Activated CD4-positive, alpha-beta memory T cell treated with anti-CD3 and anti-CD28 coated beads for 36 hours (primary cell): ENCODE measurements around the gene RERE. TPM values are rescaled to one million over a fixed set of nuclear protein-coding genes. Genes with fewer than 3 reads are reported as not detected.

Experiments
- CTCF ChIA-PET: fragments of 350-600 bp; sonication (Branson Sonifier 250); formaldehyde crosslinking; loops from one replicate; lab custom pipeline; 2021; ENCODE audit warnings: antibody characterized with exemption, inconsistent platforms; lab: Charles Lee
- POLR2A ChIA-PET: fragments of 350-600 bp; sonication (Branson Sonifier 250); formaldehyde crosslinking; loops from one replicate; lab custom pipeline; 2021; ENCODE audit warnings: antibody characterized with exemption; lab: Charles Lee
- DNase-seq: peaks from one replicate; pipeline ENCODE4 v3.0.0-alpha.2; 2020
- H3K27ac Mint-ChIP-seq: one replicate; pipeline ENCODE4 v1.8.0; 2021; ENCODE audit warnings: mixed read lengths
- H3K27me3 Mint-ChIP-seq: one replicate; pipeline ENCODE4 v1.8.0; 2021; ENCODE audit warnings: mixed read lengths
- H3K36me3 Mint-ChIP-seq: one replicate; pipeline ENCODE4 v1.8.0; 2021; ENCODE audit warnings: mixed read lengths
- H3K4me1 Mint-ChIP-seq: one replicate; pipeline ENCODE4 v1.8.0; 2021; ENCODE audit warnings: low read depth, mixed read lengths
- H3K4me3 Mint-ChIP-seq: one replicate; pipeline ENCODE4 v1.8.0; 2021; ENCODE audit warnings: mild to moderate bottlenecking, mixed read lengths
- H3K9me3 Mint-ChIP-seq: one replicate; pipeline ENCODE4 v1.8.0; 2021; ENCODE audit warnings: mixed read lengths
- intact Hi-C: fragments of 100-400 bp; cut with micrococcal nuclease; formaldehyde crosslinking; loops from one replicate; pipeline ENCODE4 v1.15.1; 2023
- total RNA-seq, 2 experiments: library from RNA; stranded (reverse); gene quantifications; one replicate each; pipeline ENCODE4 v1.2.3, GENCODE V29; 2021

Gene RERE
- total RNA-seq, 2 experiments from 2014 or later = 45.0 to 50.5 TPM

GRCh38 chr1:8746554-8746953 is 70.9 kb downstream of the RERE start:
- POLR2A ChIA-PET = no interaction called here
- intact Hi-C loops = no loop called here
- CTCF ChIA-PET = interaction anchor here (2.0 kb wide), 1 partner anchor 103 kb away, joined by 13 read pairs; no protein-coding TSS in a partner anchor
- peaks cover 4% of the 10 kb centered on the region for H3K4me1 Mint-ChIP-seq
- H3K27me3 Mint-ChIP-seq = no peaks in the 10 kb centered on the region
- H3K4me3 Mint-ChIP-seq = no peak overlapping the region
- no peaks in the 10 kb centered on the region for H3K9me3 Mint-ChIP-seq
- H3K36me3 Mint-ChIP-seq = no peaks in the 10 kb centered on the region
- DNase-seq = no peak
- H3K27ac Mint-ChIP-seq = no peak overlapping the region

DNA sequence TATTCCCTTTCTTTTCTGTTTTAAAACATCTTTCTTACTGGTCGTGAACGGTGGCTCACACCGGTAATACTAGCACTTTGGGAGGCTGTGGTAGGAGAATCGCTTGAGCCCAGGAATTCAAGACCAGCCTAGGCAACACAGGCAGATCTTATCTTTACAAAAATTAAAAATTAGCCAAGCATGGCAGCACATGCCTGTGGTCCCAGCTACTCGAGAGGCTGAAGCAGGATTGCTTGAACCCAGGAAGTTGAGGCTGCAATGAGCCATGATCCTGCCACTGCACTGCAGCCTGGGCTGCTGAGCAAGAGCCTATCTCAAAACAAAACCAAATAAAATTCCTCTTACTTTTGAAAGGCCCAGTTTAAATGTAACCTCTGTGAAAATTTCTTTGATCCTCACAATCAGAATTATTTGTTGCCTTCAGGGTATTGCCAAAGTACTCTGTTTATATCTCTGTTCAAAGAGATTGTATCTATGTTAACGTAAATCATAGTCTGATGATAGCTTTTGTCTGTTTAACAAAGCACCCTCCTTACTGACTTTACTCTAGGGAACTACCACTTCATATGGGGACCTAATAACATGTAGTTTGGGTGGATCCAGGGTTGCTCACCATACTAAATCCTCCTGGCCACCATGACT is 71.6 kb downstream of the RERE start:
- Mint-ChIP-seq H3K4me3 (no peak overlapping the region), H3K36me3 (peaks cover 3% of the 10 kb centered on the region), H3K27ac (no peak overlapping the region), H3K9me3 (no peaks in the 10 kb centered on the region), H3K4me1 (peaks cover 8% of the 10 kb centered on the region), H3K27me3 (no peaks in the 10 kb centered on the region)
- CTCF ChIA-PET = interaction anchor here (3.1 kb wide), 1 partner anchor 19 kb away, joined by 8 read pairs; no protein-coding TSS in a partner anchor
- intact Hi-C loops = no loop called here
- POLR2A ChIA-PET = no interaction called here
- DNase-seq = no peak

DNA sequence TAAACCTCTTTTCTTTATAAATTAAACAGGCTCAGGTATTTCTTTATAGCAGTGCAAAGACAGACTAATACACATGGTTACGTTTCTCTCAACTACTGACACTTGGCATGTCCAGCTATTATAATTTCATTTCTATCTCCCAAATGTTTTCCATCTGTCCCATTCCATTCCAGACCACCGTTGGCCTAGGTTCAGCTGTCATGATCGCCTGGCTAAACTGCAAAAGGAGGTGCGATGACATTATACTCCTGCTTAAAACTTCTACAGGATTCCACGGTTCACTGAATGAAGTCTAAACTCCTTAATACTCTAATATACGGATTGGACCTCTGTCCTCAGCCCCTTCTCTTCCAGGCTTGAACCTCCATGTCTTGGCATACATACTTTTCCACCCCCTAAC is 72.1 kb downstream of the RERE start:
- CTCF ChIA-PET = interaction anchor here (3.1 kb wide), 1 partner anchor 19 kb away, joined by 8 read pairs; no protein-coding TSS in a partner anchor
- intact Hi-C loops = no loop called here
- peaks cover 3% of the 10 kb centered on the region for H3K36me3 Mint-ChIP-seq
- no peaks in the 10 kb centered on the region for H3K9me3 Mint-ChIP-seq
- peaks cover 8% of the 10 kb centered on the region for H3K4me1 Mint-ChIP-seq
- no peak overlapping the region for H3K27ac Mint-ChIP-seq
- DNase-seq = no peak
- POLR2A ChIA-PET = no interaction called here
- no peaks in the 10 kb centered on the region for H3K27me3 Mint-ChIP-seq
- no peak overlapping the region for H3K4me3 Mint-ChIP-seq

DNA sequence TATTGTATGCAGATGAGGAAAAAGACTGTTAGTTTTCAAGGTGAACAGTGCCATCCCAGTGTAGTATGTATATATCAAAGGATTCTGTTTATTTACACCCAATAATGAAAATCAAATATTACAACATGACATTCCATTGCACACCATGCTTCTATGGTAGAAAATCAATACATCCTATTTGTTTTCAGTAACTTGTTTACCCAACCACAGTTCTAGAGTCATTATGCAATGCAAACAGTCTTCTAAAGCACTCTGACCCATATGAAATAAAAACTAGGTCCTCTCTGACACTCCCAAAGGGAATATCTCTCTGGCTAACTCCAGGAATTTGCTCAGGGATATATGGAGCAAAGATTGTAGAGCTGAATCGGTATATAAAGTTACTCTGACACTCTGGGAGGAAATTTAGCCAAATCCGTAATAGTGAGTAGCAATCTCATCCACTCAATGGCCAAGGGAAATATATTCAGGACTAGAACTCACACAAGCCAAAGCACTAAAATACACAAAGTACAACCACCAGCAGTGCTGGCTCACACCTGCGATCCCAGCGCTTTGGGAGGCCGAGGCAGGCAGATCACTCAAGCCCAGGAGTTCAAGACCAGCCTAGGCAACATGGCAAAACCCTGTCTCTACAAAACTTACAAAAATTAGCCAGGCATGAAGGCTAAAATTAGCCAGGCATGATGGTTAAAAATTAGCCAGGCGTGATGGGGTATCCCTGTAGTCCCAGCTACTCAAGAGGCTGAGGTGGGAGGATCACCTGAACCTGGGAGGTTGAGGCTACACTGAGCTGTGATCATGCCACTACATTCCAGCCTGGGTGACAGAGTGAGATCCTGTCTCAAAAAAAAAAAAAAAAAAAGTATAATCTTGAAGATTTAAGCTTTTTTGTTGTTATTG is 75.2 kb downstream of the RERE start:
- Mint-ChIP-seq H3K4me1 (peaks cover 8% of the 10 kb centered on the region), H3K4me3 (no peak overlapping the region), H3K27ac (no peak overlapping the region), H3K36me3 (peaks cover 12% of the 10 kb centered on the region), H3K27me3 (no peaks in the 10 kb centered on the region), H3K9me3 (peaks cover 10% of the 10 kb centered on the region)
- intact Hi-C loops = no loop called here
- CTCF ChIA-PET = interaction anchor here (0.7 to 4.0 kb wide), 2 partner anchors 107 to 111 kb away, joined by 3 to 19 read pairs; no protein-coding TSS in a partner anchor
- DNase-seq = no peak
- POLR2A ChIA-PET = interaction anchor here (0.6 kb wide), 1 partner anchor 428 kb away, joined by 3 read pairs; no protein-coding TSS in a partner anchor

DNA sequence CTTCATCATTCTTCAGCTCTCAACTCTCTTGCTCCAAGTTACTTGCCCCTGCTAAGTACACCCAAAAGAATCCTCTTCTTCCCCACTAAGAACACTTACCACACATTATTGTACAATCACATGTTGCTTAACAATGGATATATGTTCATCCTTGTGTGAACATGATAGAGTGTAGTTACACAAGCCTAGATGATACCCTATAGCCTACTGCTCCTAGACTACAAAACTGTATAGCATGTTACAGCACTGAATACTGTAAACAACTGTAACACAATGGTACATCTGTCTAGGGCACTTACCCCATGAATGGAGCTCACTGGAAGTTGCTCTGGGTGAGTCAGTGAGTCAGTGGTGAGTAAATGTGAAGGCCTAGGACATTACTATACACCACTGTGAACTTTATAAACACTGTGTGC is 77.4 kb downstream of the RERE start:
- CTCF ChIA-PET = interaction anchor here (0.6 to 4.0 kb wide), 5 partner anchors 14 to 708 kb away, joined by 3 to 19 read pairs (median 3); no protein-coding TSS in a partner anchor
- Mint-ChIP-seq H3K9me3 (peaks cover 10% of the 10 kb centered on the region), H3K4me3 (no peak overlapping the region), H3K4me1 (peaks cover 4% of the 10 kb centered on the region), H3K36me3 (peaks cover 12% of the 10 kb centered on the region), H3K27ac (no peak overlapping the region), H3K27me3 (no peaks in the 10 kb centered on the region)
- POLR2A ChIA-PET = no interaction called here
- intact Hi-C loops = no loop called here
- no peak for DNase-seq

GRCh38 chr1:8739377-8739776 is 78.1 kb downstream of the RERE start:
- ChIA-PET POLR2A (no interaction called here), CTCF (interaction anchor here (0.5 to 4.0 kb wide), 3 partner anchors 66 to 178 kb away, joined by 3 to 19 read pairs (median 3); no protein-coding TSS in a partner anchor)
- no peak overlapping the region for H3K27ac Mint-ChIP-seq
- intact Hi-C loops = no loop called here
- DNase-seq = no peak
- H3K4me3 Mint-ChIP-seq = no peak overlapping the region
- peaks cover 12% of the 10 kb centered on the region for H3K36me3 Mint-ChIP-seq
- H3K4me1 Mint-ChIP-seq = peaks cover 4% of the 10 kb centered on the region
- H3K9me3 Mint-ChIP-seq = peaks cover 10% of the 10 kb centered on the region
- H3K27me3 Mint-ChIP-seq = no peaks in the 10 kb centered on the region

GRCh38 chr1:8736927-8737326 is 80.5 kb downstream of the RERE start:
- POLR2A ChIA-PET = no interaction called here
- H3K9me3 Mint-ChIP-seq = peaks cover 14% of the 10 kb centered on the region

DNA sequence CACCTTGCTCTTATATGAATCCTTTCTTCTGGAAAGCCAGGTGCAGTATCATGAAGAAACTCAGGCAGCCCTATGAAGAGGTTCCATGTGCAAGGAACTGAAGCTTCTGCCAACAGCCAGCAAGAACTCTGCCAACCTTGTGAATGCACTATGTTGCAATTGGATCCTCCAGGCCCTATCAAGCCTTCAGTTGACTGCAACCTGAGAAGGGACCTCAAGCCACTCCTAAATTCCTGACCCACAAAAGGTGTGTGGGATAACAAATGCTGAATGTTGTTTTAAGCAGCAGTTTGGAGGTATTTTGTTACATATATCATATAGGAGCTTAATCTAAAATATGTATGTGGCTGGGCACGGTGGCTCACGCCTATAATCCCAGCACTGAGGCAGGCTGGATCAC is 84.0 kb downstream of the RERE start:
- Mint-ChIP-seq H3K27me3 (no peaks in the 10 kb centered on the region), H3K27ac (no peak overlapping the region), H3K36me3 (peaks cover 5% of the 10 kb centered on the region), H3K4me1 (peaks cover under 1% of the 10 kb centered on the region), H3K9me3 (peaks cover 11% of the 10 kb centered on the region), H3K4me3 (no peak overlapping the region)
- CTCF ChIA-PET = interaction anchor here (1.1 to 1.2 kb wide), 2 partner anchors 116 to 172 kb away, joined by 3 read pairs; no protein-coding TSS in a partner anchor
- intact Hi-C loops = no loop called here
- POLR2A ChIA-PET = no interaction called here
- DNase-seq = no peak

More at GRCh38 chr1:8736927-8737326, 80.5 kb downstream of the RERE start:
- H3K4me3 Mint-ChIP-seq = no peak overlapping the region
- no peaks in the 10 kb centered on the region for H3K27me3 Mint-ChIP-seq
- H3K4me1 Mint-ChIP-seq = peaks cover 4% of the 10 kb centered on the region
- intact Hi-C loops = no loop called here
- H3K36me3 Mint-ChIP-seq = peaks cover 17% of the 10 kb centered on the region
- H3K27ac Mint-ChIP-seq = no peak overlapping the region
- DNase-seq = no peak
- CTCF ChIA-PET = interaction anchor here (1.2 to 1.6 kb wide), 2 partner anchors 9 to 112 kb away, joined by 3 to 4 read pairs; no protein-coding TSS in a partner anchor

DNA sequence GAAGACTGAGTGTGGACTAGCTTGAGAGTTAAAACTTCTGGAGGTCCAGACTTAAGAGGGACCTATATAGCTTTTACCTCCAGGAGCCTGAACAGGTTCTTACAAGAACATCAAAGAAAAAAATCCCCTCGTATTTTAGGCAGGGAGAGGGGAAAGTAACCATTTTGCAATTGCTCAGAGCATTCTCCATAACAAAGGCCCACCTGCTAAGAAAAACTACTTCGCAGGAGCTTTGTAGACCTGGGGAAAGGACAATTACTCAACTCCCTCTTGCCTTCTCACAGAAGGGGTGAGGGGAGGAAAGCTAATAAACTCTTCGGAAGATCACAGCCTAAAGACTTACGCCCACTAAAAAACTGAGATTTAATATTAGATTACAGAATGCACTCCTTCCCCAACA is 86.3 kb downstream of the RERE start:
- intact Hi-C loops = no loop called here
- no peaks in the 10 kb centered on the region for H3K27me3 Mint-ChIP-seq
- H3K9me3 Mint-ChIP-seq = peaks cover 11% of the 10 kb centered on the region
- no peak overlapping the region for H3K27ac Mint-ChIP-seq
- peaks cover 5% of the 10 kb centered on the region for H3K36me3 Mint-ChIP-seq
- CTCF ChIA-PET = interaction anchor here (1.2 to 9.0 kb wide), 3 partner anchors 128 to 278 kb away, joined by 4 to 127 read pairs (median 6); no protein-coding TSS in a partner anchor
- peaks cover 2% of the 10 kb centered on the region for H3K4me1 Mint-ChIP-seq
- H3K4me3 Mint-ChIP-seq = no peak overlapping the region
- POLR2A ChIA-PET = no interaction called here
- no peak for DNase-seq

DNA sequence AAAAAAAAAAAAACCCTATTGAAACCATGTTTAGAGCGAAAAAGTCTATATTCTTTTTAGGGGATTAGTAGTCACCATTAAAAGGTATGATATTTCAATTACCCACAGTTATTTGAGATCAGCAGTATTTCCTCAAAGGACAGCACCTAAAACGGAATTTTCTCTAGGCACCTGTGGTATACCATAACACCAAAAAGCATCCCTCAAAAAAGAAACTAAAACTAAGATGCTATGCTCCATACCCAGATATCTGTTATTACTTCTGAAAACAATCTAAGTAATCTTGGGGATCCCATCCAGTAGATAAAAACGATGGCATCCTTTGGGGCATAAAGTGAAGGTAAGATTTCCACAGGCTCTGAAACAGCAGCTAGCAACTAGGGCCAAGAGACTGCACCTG is 89.0 kb downstream of the RERE start:
- peaks cover 11% of the 10 kb centered on the region for H3K9me3 Mint-ChIP-seq
- H3K27me3 Mint-ChIP-seq = no peaks in the 10 kb centered on the region
- no peak overlapping the region for H3K4me3 Mint-ChIP-seq
- peaks cover 5% of the 10 kb centered on the region for H3K36me3 Mint-ChIP-seq
- intact Hi-C loops = no loop called here
- DNase-seq = no peak
- H3K27ac Mint-ChIP-seq = no peak overlapping the region
- H3K4me1 Mint-ChIP-seq = peaks cover 9% of the 10 kb centered on the region
- ChIA-PET CTCF (interaction anchor here (0.5 to 9.0 kb wide), 5 partner anchors 57 to 398 kb away, joined by 3 to 127 read pairs (median 4); no protein-coding TSS in a partner anchor), POLR2A (interaction anchor here (0.6 kb wide), 1 partner anchor 333 kb away, joined by 3 read pairs; no protein-coding TSS in a partner anchor)

DNA sequence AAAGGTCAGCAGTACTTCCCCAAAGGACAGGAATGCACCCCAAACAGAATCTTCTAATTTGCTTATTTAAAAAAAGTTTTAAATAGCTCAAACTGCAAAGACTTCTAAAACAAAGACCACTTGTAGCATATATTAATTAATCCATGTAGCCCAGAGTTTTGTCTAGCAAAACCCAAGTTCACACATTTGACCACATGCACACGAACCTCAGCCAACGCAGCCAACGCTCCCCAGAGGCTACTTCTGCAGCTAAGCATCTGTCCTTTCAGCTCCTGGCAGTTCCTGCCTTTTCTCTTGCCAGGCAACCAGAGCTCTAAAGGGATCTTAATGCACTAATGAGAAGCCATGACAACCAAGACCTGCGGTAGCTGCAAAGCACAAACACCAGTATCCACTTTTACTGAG is 89.6 kb downstream of the RERE start:
- Mint-ChIP-seq H3K4me3 (no peak overlapping the region), H3K4me1 (peaks cover 14% of the 10 kb centered on the region), H3K36me3 (peaks cover 5% of the 10 kb centered on the region), H3K27me3 (no peaks in the 10 kb centered on the region), H3K9me3 (peaks cover 11% of the 10 kb centered on the region), H3K27ac (no peak overlapping the region)
- DNase-seq = no peak
- intact Hi-C loops = no loop called here
- CTCF ChIA-PET = interaction anchor here (0.5 to 9.0 kb wide), 8 partner anchors 10 to 399 kb away, joined by 3 to 127 read pairs (median 6); no protein-coding TSS in a partner anchor
- POLR2A ChIA-PET = interaction anchor here (2.4 kb wide), 1 partner anchor 27 kb away, joined by 9 read pairs; no protein-coding TSS in a partner anchor
